A673 (cell line): Measurements from ENCODE around the gene PDZD8. TPM values are rescaled to one million over a fixed set of nuclear protein-coding genes. Genes with fewer than 3 reads are reported as not detected.

Experiments used
- BruUV-seq: library from RNA; stranded (reverse); fragments of 400-500 nt; replicated peaks from 2 replicates; lab custom pipeline; 2021; lab: Mats Ljungman, UMichigan
- CTCF ChIA-PET: fragments of 300-600 bp; sonication (Branson Sonifier 250); formaldehyde crosslinking; loops from one replicate; lab custom pipeline; 2022; ENCODE audit warnings: antibody characterized with exemption; lab: Charles Lee
- POLR2A ChIA-PET: fragments of 300-600 bp; sonication (Branson Sonifier 250); formaldehyde crosslinking; loops from one replicate; lab custom pipeline; 2022; ENCODE audit warnings: antibody characterized with exemption; ENCODE audit not compliant: low non-redundant PET; lab: Charles Lee
- DNase-seq: peaks from one replicate; pipeline ENCODE4 v3.0.0-alpha.2; 2015; ENCODE audit warnings: low spot score
- H3K27ac ChIP-seq: fragments of 200-600 bp; sonication (generic); 2 replicates; pipeline ENCODE4 v1.5.1; 2016; ENCODE audit warnings: mixed run types, low read depth, mild to moderate bottlenecking, mixed read lengths, antibody characterized with exemption, low read length; ENCODE audit not compliant: poor library complexity, severe bottlenecking
- H3K27me3 ChIP-seq: fragments of 200-600 bp; sonication (generic); replicated peaks from 2 replicates; pipeline ENCODE4 v1.6.1; 2017; ENCODE audit warnings: mixed run types, low read depth, mild to moderate bottlenecking, mixed read lengths, antibody characterized with exemption, low read length; ENCODE audit not compliant: insufficient read depth, poor library complexity
- H3K36me3 ChIP-seq: fragments of 200-600 bp; sonication (generic); 2 replicates; pipeline ENCODE4 v1.6.1; 2016; ENCODE audit warnings: mixed run types, mild to moderate bottlenecking, mixed read lengths, antibody characterized with exemption, low read length; ENCODE audit not compliant: insufficient read depth, poor library complexity, severe bottlenecking
- H3K4me1 ChIP-seq: fragments of 200-600 bp; sonication (generic); 2 replicates; pipeline ENCODE4 v1.6.1; 2017; ENCODE audit warnings: mixed run types, mild to moderate bottlenecking, mixed read lengths, antibody characterized with exemption, low read length; ENCODE audit not compliant: insufficient read depth, poor library complexity, severe bottlenecking
- H3K4me3 ChIP-seq: fragments of 200-600 bp; sonication (generic); 2 replicates; pipeline ENCODE4 v1.5.1; 2016; ENCODE audit warnings: low read depth, mixed run types, mild to moderate bottlenecking, mixed read lengths, low read length; ENCODE audit not compliant: poor library complexity, severe bottlenecking
- H3K9me3 ChIP-seq: fragments of 200-600 bp; sonication (generic); 2 replicates; pipeline ENCODE4 v1.6.1; 2016; ENCODE audit warnings: mixed run types, low read depth, mild to moderate bottlenecking, mixed read lengths, antibody characterized with exemption, low read length; ENCODE audit not compliant: poor library complexity, severe bottlenecking
- CTCF ChIP-seq: fragments of 300-800, 200-600 bp; sonication (generic); conservative IDR thresholded peaks from 2 replicates; pipeline ENCODE4 v1.5.1; 2017; ENCODE audit warnings: low read depth, mild to moderate bottlenecking, antibody characterized with exemption, low read length, moderate library complexity, mixed read lengths
- EZH2 ChIP-seq: fragments of 200-600 bp; sonication (generic); IDR thresholded peaks from 2 replicates; pipeline ENCODE4 v1.6.1; 2017; ENCODE audit warnings: borderline replicate concordance, low read depth, mild to moderate bottlenecking, mixed read lengths, antibody characterized with exemption, low read length; ENCODE audit not compliant: poor library complexity, severe bottlenecking
- intact Hi-C: fragments of 100-400 bp; cut with micrococcal nuclease; formaldehyde crosslinking; loops from one replicate; pipeline ENCODE4 v1.10.0; 2022; ENCODE audit not compliant: unreplicated experiment
- total RNA-seq: library from RNA; stranded (reverse); gene quantifications from 2 replicates; pipeline ENCODE4 v1.2.3, GENCODE V29; 2021

The PDZD8 gene
- total RNA-seq, 1 experiment from 2014 or later = 29.5 TPM

DNA sequence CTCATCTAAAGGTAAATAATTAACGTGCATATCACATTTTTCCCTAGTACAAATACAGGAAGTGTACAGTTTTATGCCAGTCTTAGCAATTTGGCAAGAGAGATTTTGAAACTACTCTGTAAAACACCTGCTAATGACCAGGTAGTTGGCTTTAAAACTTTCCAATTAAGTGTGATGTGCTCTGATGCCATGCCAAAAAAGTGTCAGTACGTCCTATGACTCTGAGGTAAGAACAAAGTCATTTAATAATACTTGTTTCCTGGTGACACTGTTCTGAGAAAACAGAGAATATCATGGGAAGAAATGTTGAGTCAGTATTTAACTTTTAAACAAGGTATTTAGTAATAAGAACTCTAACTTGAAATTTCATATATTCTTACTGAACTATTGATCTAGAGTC, 9.6 kb downstream of the PDZD8 start:
- DNase-seq = no peak
- no peaks in the 10 kb centered on the region for H3K27me3 ChIP-seq
- TF ChIP-seq CTCF = no peak
- TF ChIP-seq EZH2 = no peak
- intact Hi-C loops = no loop called here
- BruUV-seq = no TSS peak
- ChIA-PET POLR2A (no interaction called here), CTCF (no interaction called here)
- H3K4me1 ChIP-seq = peaks cover 31% of the 10 kb centered on the region
- no peaks in the 10 kb centered on the region for H3K36me3 ChIP-seq
- H3K4me3 ChIP-seq = no peak overlapping the region
- no peaks in the 10 kb centered on the region for H3K9me3 ChIP-seq
- H3K27ac ChIP-seq = no peak overlapping the region

DNA sequence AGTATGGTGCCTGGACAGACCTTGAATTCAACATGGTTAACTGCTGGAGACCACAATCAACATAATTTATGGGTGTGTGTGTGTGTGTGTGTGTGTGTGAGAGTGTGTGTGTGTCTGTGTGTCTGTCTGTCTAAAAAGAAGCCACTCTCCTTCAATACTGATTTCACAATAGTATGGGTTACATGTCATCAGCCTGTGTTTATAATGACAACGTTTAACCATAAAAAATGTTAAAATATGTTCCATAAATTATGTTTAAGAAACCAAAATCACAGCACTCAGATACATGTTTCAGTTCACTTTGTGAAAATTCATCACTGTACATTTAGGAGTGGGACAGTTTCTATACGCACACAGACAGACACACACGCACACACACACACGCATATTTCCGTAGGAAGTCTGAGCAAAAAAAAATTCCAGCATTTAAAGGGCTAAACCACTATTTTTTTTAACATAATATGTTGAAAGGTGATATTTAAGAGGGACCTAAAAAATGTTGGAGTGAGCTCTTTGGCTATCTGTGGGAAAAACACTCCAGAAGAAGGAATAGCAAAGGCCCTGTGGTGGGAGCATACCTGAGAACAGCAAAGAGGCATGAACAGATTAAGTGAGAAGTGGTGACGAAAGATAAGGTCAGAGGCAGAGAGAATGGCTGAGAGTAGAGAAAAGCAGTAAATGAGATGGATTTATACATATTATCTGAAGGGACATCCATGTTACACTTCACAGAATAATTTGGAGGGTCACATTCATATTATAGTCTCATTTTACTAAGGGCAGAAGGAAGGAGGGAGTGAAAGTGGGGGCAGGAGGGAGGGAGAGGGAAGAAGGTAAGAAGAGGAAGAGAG, 10.9 kb downstream of the PDZD8 start:
- H3K27ac ChIP-seq = no peak overlapping the region
- H3K4me1 ChIP-seq = peaks cover 30% of the 10 kb centered on the region
- no peak for TF ChIP-seq CTCF
- no peak for TF ChIP-seq EZH2
- BruUV-seq = no TSS peak
- H3K36me3 ChIP-seq = no peaks in the 10 kb centered on the region
- DNase-seq = no peak
- no peaks in the 10 kb centered on the region for H3K27me3 ChIP-seq
- no peak overlapping the region for H3K4me3 ChIP-seq
- CTCF ChIA-PET = no interaction called here
- POLR2A ChIA-PET = no interaction called here
- intact Hi-C loops = no loop called here
- no peaks in the 10 kb centered on the region for H3K9me3 ChIP-seq

DNA sequence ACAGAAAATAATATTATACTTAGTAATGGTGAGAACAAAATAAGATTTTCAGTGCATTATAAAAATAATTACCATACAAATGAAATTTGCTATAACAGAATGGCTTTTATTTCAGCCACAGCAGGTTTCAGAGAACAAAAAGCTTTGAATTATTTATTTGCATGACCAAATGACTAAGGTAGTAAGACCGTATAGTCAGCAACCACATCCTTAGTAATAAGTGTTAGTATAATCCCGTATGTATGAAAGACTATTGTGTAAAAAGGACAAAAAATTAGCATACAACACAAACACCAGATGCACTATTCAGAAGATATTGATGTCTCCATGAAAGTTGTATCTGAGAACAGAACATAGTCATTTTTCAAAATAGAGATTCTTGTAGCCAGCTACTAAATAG, 12.2 kb downstream of the PDZD8 start:
- POLR2A ChIA-PET = no interaction called here
- Histone ChIP-seq H3K9me3 (no peaks in the 10 kb centered on the region), H3K27me3 (no peaks in the 10 kb centered on the region), H3K4me1 (peaks cover 30% of the 10 kb centered on the region), H3K4me3 (no peak overlapping the region), H3K27ac (peak overlapping the region; percentile 10), H3K36me3 (no peaks in the 10 kb centered on the region)
- no peak for TF ChIP-seq EZH2
- no peak for TF ChIP-seq CTCF
- no TSS peak for BruUV-seq
- intact Hi-C loops = no loop called here
- no peak for DNase-seq
- CTCF ChIA-PET = no interaction called here
